Tibial nerve (tissue), 4 donors: Measurements from ENCODE around the gene DLGAP3. TPM values are rescaled to one million over a fixed set of nuclear protein-coding genes. Genes with fewer than 3 reads are reported as not detected.
"Not testable (repeated sequence)": the region's sequence is repeated elsewhere in the genome, so short reads cannot be mapped to it uniquely, and the experiment has no call there.

ENCODE experiments used
- DNase-seq, 2 donors: peaks; one replicate each; pipeline ENCODE4 v3.0.0-alpha.2; 2019; ENCODE audit warnings: low spot score in 2 of 2
- H3K27ac ChIP-seq, 4 donors: fragments of 200-600 bp; sonication (generic) in 3 of 4; one replicate each; pipeline ENCODE4 v1.5.1; 2017 to 2019; ENCODE audit warnings: mild to moderate bottlenecking in 1 of 4
- H3K27me3 ChIP-seq, 2 donors: fragments of 200-600 bp; sonication (generic) in 1 of 2; one replicate each; pipeline versions ENCODE4 v1.5.1 to v1.6.0; 2017 to 2019
- H3K36me3 ChIP-seq, 3 donors: fragments of 200-600 bp; sonication (generic); one replicate each; pipeline ENCODE4 v1.5.1; 2018 to 2019
- H3K4me1 ChIP-seq, 4 donors: fragments of 200-600 bp; sonication (generic) in 3 of 4; one replicate each; pipeline ENCODE4 v1.5.1; 2017 to 2019
- H3K4me3 ChIP-seq, 4 donors: fragments of 200-600 bp; sonication (generic) in 3 of 4; one replicate each; pipeline ENCODE4 v1.5.1; 2017 to 2019; ENCODE audit warnings: mild to moderate bottlenecking in 1 of 4, moderate library complexity in 1 of 4
- H3K9me3 ChIP-seq, 4 donors: fragments of 200-600 bp; sonication (generic) in 3 of 4; one replicate each; pipeline ENCODE4 v1.5.1; 2017 to 2019
- CTCF ChIP-seq, 5 experiments: fragments of 200-600 bp in 3 of 5; fragments of 450-650 bp in 2 of 5; sonication (generic) in 3 of 5; IDR thresholded peaks; one replicate each; pipeline ENCODE4 v1.5.1; 2016 to 2019; ENCODE audit warnings: antibody characterized with exemption in 5 of 5, mild to moderate bottlenecking in 3 of 5, moderate library complexity in 2 of 5
- EP300 ChIP-seq, 2 donors: sonication (generic); formaldehyde crosslinking; IDR thresholded peaks; one replicate each; pipeline ENCODE4 v1.6.1; 2017; ENCODE audit warnings: antibody characterized with exemption in 2 of 2, mild to moderate bottlenecking in 1 of 2
- POLR2A ChIP-seq, 2 donors: fragments of 450-650 bp; IDR thresholded peaks; one replicate each; pipeline ENCODE4 v1.6.1; 2017; ENCODE audit warnings: antibody characterized with exemption in 2 of 2, mild to moderate bottlenecking in 2 of 2, moderate library complexity in 2 of 2
- WGBS, 2 donors: methylation state at CpG; one replicate each; pipeline ENCODE4 v1.1.5; 2018; 5-methylcytosine and 5-hydroxymethylcytosine counted together
- total RNA-seq, 4 donors: library from RNA; depleted of rRNA; stranded (reverse); fragments of >200 nt; gene quantifications; one replicate each; pipeline ENCODE4 v1.1.0, GENCODE V29; 2016

Gene DLGAP3
- total RNA-seq, 4 donors from 2014 or later: 0.42 to 0.87 (median 0.78) TPM; not detected in 1

- Histone ChIP-seq H3K9me3 (peaks cover 0 to 21% (median 3%) of the 10 kb centered on the region in 4 donors), H3K36me3 (peaks cover 0 to 13% (median 0%) of the 10 kb centered on the region in 3 donors), H3K4me1 (peaks cover 0 to 10% (median 2%) of the 10 kb centered on the region in 4 donors), H3K4me3 (no peak overlapping the region), H3K27ac (no peak overlapping the region), H3K27me3 (no peaks in the 10 kb centered on the region)
- WGBS, 2 donors: 80 to 90% methylated on average over 3 of the region's 3 CpGs
- DNase-seq: no peak
- TF ChIP-seq CTCF (IDR thresholded peaks at IDR 0.05) (no peak), POLR2A (IDR thresholded peaks at IDR 0.05) (no peak), EP300 (IDR thresholded peaks at IDR 0.05) (no peak)
Measured at GRCh38 chr1:34824817-34825454, 104.5 kb downstream of the DLGAP3 start.

GRCh38 chr1:34822202-34822601 lies 107.2 kb downstream of the DLGAP3 start:
- 85 to 89% methylated on average over 3 of the region's 3 CpGs for WGBS, 2 donors
- Histone ChIP-seq H3K36me3 (peaks cover 0 to 13% (median 0%) of the 10 kb centered on the region in 3 donors), H3K9me3 (peaks cover 0 to 22% (median 3%) of the 10 kb centered on the region in 4 donors), H3K27me3 (no peaks in the 10 kb centered on the region), H3K4me1 (peaks cover 0 to 10% (median 2%) of the 10 kb centered on the region in 4 donors), H3K4me3 (no peak overlapping the region), H3K27ac (no peak overlapping the region)
- TF ChIP-seq CTCF (IDR thresholded peaks at IDR 0.05): no peak
- no peak for DNase-seq

GRCh38 chr1:34818862-34819261 lies 110.6 kb downstream of the DLGAP3 start:
- not testable (repeated sequence) for H3K36me3 ChIP-seq, H3K4me1 ChIP-seq, DNase-seq, H3K27me3 ChIP-seq, H3K27ac ChIP-seq, H3K4me3 ChIP-seq
- WGBS, 2 donors: 97 to 98% methylated on average over 2 of the region's 2 CpGs
- H3K9me3 ChIP-seq: peaks cover 0 to 16% (median 3%) of the 10 kb centered on the region in 4 donors

- no peak for TF ChIP-seq POLR2A (IDR thresholded peaks at IDR 0.05)
- no peak for TF ChIP-seq CTCF (IDR thresholded peaks at IDR 0.05)
- TF ChIP-seq EP300 (IDR thresholded peaks at IDR 0.05): no peak
- no peak overlapping the region for H3K27ac ChIP-seq
- no peak for DNase-seq
- no peaks in the 10 kb centered on the region for H3K4me1 ChIP-seq
- peaks cover 0 to 11% (median 3%) of the 10 kb centered on the region in 4 donors for H3K9me3 ChIP-seq
- WGBS, 2 donors: 72 to 73% methylated on average over 3 of the region's 3 CpGs
- H3K36me3 ChIP-seq: no peaks in the 10 kb centered on the region
- no peaks in the 10 kb centered on the region for H3K27me3 ChIP-seq
- no peak overlapping the region for H3K4me3 ChIP-seq
Measured at GRCh38 chr1:34816778-34817177, 112.7 kb downstream of the DLGAP3 start.

- Histone ChIP-seq H3K27ac (no peak overlapping the region), H3K27me3 (no peaks in the 10 kb centered on the region), H3K4me1 (no peaks in the 10 kb centered on the region), H3K4me3 (no peak overlapping the region), H3K36me3 (no peaks in the 10 kb centered on the region), H3K9me3 (peaks cover 0 to 11% (median 3%) of the 10 kb centered on the region in 4 donors)
- no peak for TF ChIP-seq POLR2A (IDR thresholded peaks at IDR 0.05)
- no peak for DNase-seq
Measured at GRCh38 chr1:34816332-34816731, 113.1 kb downstream of the DLGAP3 start.

Other genes with a start within 250 kb of the DLGAP3 start
- gene GJB5, start 174.6 kb downstream of the DLGAP3 start, total RNA-seq: 1 to 10 TPM in 1 of 4 donors, under 1 TPM in 1, not detected in 2; 0.22 to 1.0 TPM
- not detected for gene GJB4, start 169.9 kb downstream of the DLGAP3 start, total RNA-seq
- gene GJB3, start 148.4 kb downstream of the DLGAP3 start, total RNA-seq: under 1 TPM in 2 of 4 donors, not detected in 2; 0.22 to 0.63 TPM
- 10 to 100 TPM; 20.3 to 65.1 (median 37.2) TPM for gene GJA4, start 136.7 kb downstream of the DLGAP3 start, total RNA-seq
- 10 to 100 TPM; 17.5 to 35.1 (median 22.0) TPM for gene SMIM12, start 69.9 kb downstream of the DLGAP3 start, total RNA-seq
- 10 to 100 TPM; 42.9 to 66.5 (median 62.2) TPM for gene TMEM35B, start 55.7 kb upstream of the DLGAP3 start, total RNA-seq
- 10 to 100 TPM; 14.7 to 21.4 (median 17.4) TPM for gene ZMYM6, start 102.3 kb upstream of the DLGAP3 start, total RNA-seq
- 10 to 100 TPM; 10.5 to 17.4 (median 13.4) TPM for gene ZMYM1, start 149.7 kb upstream of the DLGAP3 start, total RNA-seq